ENCODE results near the gene TXNRD2.

The TXNRD2 gene

GRCh38 chr22:19913337-19913936 lies 28.2 kb downstream of the TXNRD2 start:
- no peak for TF ChIP-seq TEAD4 (IDR thresholded peaks at IDR 0.05)
- no peak for TF ChIP-seq TCF12 (IDR thresholded peaks at IDR 0.05; ENCODE audit: low read depth)
- no peak for TF ChIP-seq NFIC (IDR thresholded peaks at IDR 0.05)
- no peak for TF ChIP-seq RAD21 (IDR thresholded peaks at IDR 0.05; ENCODE audit: low read depth)
- no peak for TF ChIP-seq CREB1 (IDR thresholded peaks at IDR 0.05; ENCODE audit: low read depth)
- no peak for TF ChIP-seq CEBPB (IDR thresholded peaks at IDR 0.05)
- no peak for TF ChIP-seq TAF1 (IDR thresholded peaks at IDR 0.05; ENCODE audit: low read depth)
- no peak for TF ChIP-seq YY1 (IDR thresholded peaks at IDR 0.05; ENCODE audit: low read depth)
- no peak for TF ChIP-seq ZBTB7A (IDR thresholded peaks at IDR 0.05; ENCODE audit: low read depth)
- TF ChIP-seq EGR1 (IDR thresholded peaks at IDR 0.05) = no peak
- no peak for TF ChIP-seq MAX (IDR thresholded peaks at IDR 0.05)
- no peak for TF ChIP-seq USF1 (IDR thresholded peaks at IDR 0.05)
- no peak for TF ChIP-seq FOXM1 (IDR thresholded peaks at IDR 0.05; ENCODE audit: borderline replicate concordance, low read depth)
- no peak for TF ChIP-seq EP300 (IDR thresholded peaks at IDR 0.05; ENCODE audit: borderline replicate concordance)
- no peak for TF ChIP-seq REST (IDR thresholded peaks at IDR 0.05; ENCODE audit: low read depth)

GRCh38 chr22:19912271-19912999 lies 29.2 kb downstream of the TXNRD2 start:
- TF ChIP-seq TAF1 (IDR thresholded peaks at IDR 0.05; ENCODE audit: low read depth) (no peak), YY1 (IDR thresholded peaks at IDR 0.05; ENCODE audit: low read depth) (no peak), REST (IDR thresholded peaks at IDR 0.05; ENCODE audit: low read depth) (no peak), FOXM1 (IDR thresholded peaks at IDR 0.05; ENCODE audit: borderline replicate concordance, low read depth) (no peak), USF1 (IDR thresholded peaks at IDR 0.05) (no peak), ZBTB7A (IDR thresholded peaks at IDR 0.05; ENCODE audit: low read depth) (no peak), EGR1 (IDR thresholded peaks at IDR 0.05) (no peak), CEBPB (IDR thresholded peaks at IDR 0.05) (no peak), EP300 (IDR thresholded peaks at IDR 0.05; ENCODE audit: borderline replicate concordance) (no peak), NFIC (IDR thresholded peaks at IDR 0.05) (no peak), RAD21 (IDR thresholded peaks at IDR 0.05; ENCODE audit: low read depth) (no peak), TCF12 (IDR thresholded peaks at IDR 0.05; ENCODE audit: low read depth) (no peak), CREB1 (IDR thresholded peaks at IDR 0.05; ENCODE audit: low read depth) (no peak), TEAD4 (IDR thresholded peaks at IDR 0.05) (no peak), MAX (IDR thresholded peaks at IDR 0.05) (no peak)

- no peak for TF ChIP-seq CREB1 (IDR thresholded peaks at IDR 0.05; ENCODE audit: low read depth)
- TF ChIP-seq TAF1 (IDR thresholded peaks at IDR 0.05; ENCODE audit: low read depth) = no peak
- no peak for TF ChIP-seq TCF12 (IDR thresholded peaks at IDR 0.05; ENCODE audit: low read depth)
Observed at GRCh38 chr22:19911540-19912270, 29.9 kb downstream of the TXNRD2 start.

GRCh38 chr22:19910180-19910744 lies 31.4 kb downstream of the TXNRD2 start:
- no peak for TF ChIP-seq TCF12 (IDR thresholded peaks at IDR 0.05; ENCODE audit: low read depth)
- TF ChIP-seq YY1 (IDR thresholded peaks at IDR 0.05; ENCODE audit: low read depth) = no peak
- no peak for TF ChIP-seq CREB1 (IDR thresholded peaks at IDR 0.05; ENCODE audit: low read depth)
- no peak for TF ChIP-seq NFIC (IDR thresholded peaks at IDR 0.05)

All from Ishikawa (cell line).